Pons (tissue), 1 donor: ENCODE results near the gene TAF9.
"Not testable (repeated sequence)": the region's sequence is repeated elsewhere in the genome, so short reads cannot be mapped to it uniquely, and the experiment has no call there.

Experiments used
- DNase-seq: peaks from one replicate; pipeline ENCODE4 v3.0.0-alpha.2; 2016; ENCODE audit warnings: low spot score

TAF9 gene

GRCh38 chr5:69369340-69370121, at the start of gene TAF9, which contains the start of the genes AK6 and RAD17:
Gene TAF9, minus strand, starts transcription at chr5:69369520. Its CDS starts 3,783 bp downstream, at chr5:69365737.
Gene AK6, minus strand, starts transcription at chr5:69369520. Its CDS starts 30 bp downstream, at chr5:69369490.
Gene RAD17, plus strand, starts transcription at chr5:69369818. Its CDS starts 2,391 bp downstream, at chr5:69372209.
- peak; percentile 85 for DNase-seq

GRCh38 chr5:69418554-69418953, 49.2 kb upstream of the TAF9 start:
- no peak for DNase-seq

GRCh38 chr5:69416699-69417098, 47.4 kb upstream of the TAF9 start:
- no peak for DNase-seq

- DNase-seq, result no peak
Measured at GRCh38 chr5:69416180-69416579, 46.9 kb upstream of the TAF9 start.

- no peak for DNase-seq
Measured at GRCh38 chr5:69415584-69415958, 46.3 kb upstream of the TAF9 start.

GRCh38 chr5:69414885-69415583, 45.7 kb upstream of the TAF9 start, which contains the start of gene MARVELD2:
Gene MARVELD2, plus strand, starts transcription at chr5:69415116. Its CDS starts 4,270 bp downstream, at chr5:69419386.
- peak; percentile 2 for DNase-seq

GRCh38 chr5:69404659-69405330, 35.5 kb upstream of the TAF9 start:
- no peak for DNase-seq

GRCh38 chr5:69378376-69378775, 9.1 kb upstream of the TAF9 start:
- no peak for DNase-seq

GRCh38 chr5:69374911-69375446, 5.7 kb upstream of the TAF9 start:
- no peak for DNase-seq

- DNase-seq, result no peak
Measured at GRCh38 chr5:69372394-69372793, 3.1 kb upstream of the TAF9 start.

- DNase-seq, result not testable (repeated sequence)
Measured at GRCh38 chr5:69370335-69370734, 1.0 kb upstream of the TAF9 start.

GRCh38 chr5:69368458-69369339, 621 bp downstream of the TAF9 start:
- DNase-seq, result peak; percentile 32

GRCh38 chr5:69367697-69368279, 1.5 kb downstream of the TAF9 start:
- DNase-seq, result no peak

- no peak for DNase-seq
Measured at GRCh38 chr5:69364850-69365249, 4.5 kb downstream of the TAF9 start.

- no peak for DNase-seq
Measured at GRCh38 chr5:69364414-69364813, 4.9 kb downstream of the TAF9 start.

- no peak for DNase-seq
Measured at GRCh38 chr5:69360442-69360841, 8.9 kb downstream of the TAF9 start.

GRCh38 chr5:69359699-69360098, 9.6 kb downstream of the TAF9 start:
- DNase-seq, result no peak

GRCh38 chr5:69350664-69351063, 18.7 kb downstream of the TAF9 start:
- no peak for DNase-seq

GRCh38 chr5:69343083-69343482, 26.2 kb downstream of the TAF9 start:
- DNase-seq, result no peak

GRCh38 chr5:69341520-69342161, 27.7 kb downstream of the TAF9 start:
- no peak for DNase-seq
